Tibial nerve (tissue), 4 donors: ENCODE results near the gene TEX30.

Experiments used
- CTCF ChIP-seq, 5 experiments: fragments of 200-600 bp in 3 of 5; fragments of 450-650 bp in 2 of 5; sonication (generic) in 3 of 5; IDR thresholded peaks; one replicate each; pipeline ENCODE4 v1.5.1; 2016 to 2019; ENCODE audit warnings: antibody characterized with exemption in 5 of 5, mild to moderate bottlenecking in 3 of 5, moderate library complexity in 2 of 5
- EP300 ChIP-seq, 2 donors: sonication (generic); formaldehyde crosslinking; IDR thresholded peaks; one replicate each; pipeline ENCODE4 v1.6.1; 2017; ENCODE audit warnings: antibody characterized with exemption in 2 of 2, mild to moderate bottlenecking in 1 of 2
- POLR2A ChIP-seq, 2 donors: fragments of 450-650 bp; IDR thresholded peaks; one replicate each; pipeline ENCODE4 v1.6.1; 2017; ENCODE audit warnings: antibody characterized with exemption in 2 of 2, mild to moderate bottlenecking in 2 of 2, moderate library complexity in 2 of 2

- TF ChIP-seq POLR2A (IDR thresholded peaks at IDR 0.05) (no peak), CTCF (IDR thresholded peaks at IDR 0.05) (no peak), EP300 (IDR thresholded peaks at IDR 0.05) (no peak)
Observed at GRCh38 chr13:102742101-102742500, 31.5 kb downstream of the TEX30 start.
